ENCODE data around the gene QARS1.

DNA sequence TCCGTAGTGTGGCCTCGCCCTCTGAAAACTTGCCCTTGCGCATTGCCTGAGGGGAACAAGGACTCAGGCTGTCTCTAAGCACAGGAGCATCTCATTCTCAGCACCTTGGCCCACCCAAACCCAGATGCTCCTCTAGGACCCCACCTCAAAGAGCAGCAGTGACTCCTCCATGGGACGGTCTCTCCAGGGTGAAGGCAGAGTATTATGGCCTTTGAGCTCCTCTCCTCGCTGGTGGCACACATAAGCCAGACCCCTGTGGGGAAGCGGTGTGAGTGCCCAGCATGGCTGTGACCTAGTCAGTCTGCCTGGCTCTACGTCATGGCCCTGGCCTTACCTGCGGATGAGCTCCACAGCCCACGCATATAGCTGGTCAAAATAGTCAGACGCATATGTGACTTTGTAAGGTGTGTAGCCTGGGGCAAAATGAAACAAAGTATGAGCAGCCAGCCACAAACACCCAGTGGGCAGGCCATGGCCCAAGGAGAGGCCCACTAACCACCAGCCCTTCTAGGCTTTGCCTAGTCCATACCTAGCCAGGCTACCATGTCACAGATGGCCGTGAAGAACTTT lies 4.4 kb downstream of the QARS1 start:
- TF ChIP-seq, protein P1, sequence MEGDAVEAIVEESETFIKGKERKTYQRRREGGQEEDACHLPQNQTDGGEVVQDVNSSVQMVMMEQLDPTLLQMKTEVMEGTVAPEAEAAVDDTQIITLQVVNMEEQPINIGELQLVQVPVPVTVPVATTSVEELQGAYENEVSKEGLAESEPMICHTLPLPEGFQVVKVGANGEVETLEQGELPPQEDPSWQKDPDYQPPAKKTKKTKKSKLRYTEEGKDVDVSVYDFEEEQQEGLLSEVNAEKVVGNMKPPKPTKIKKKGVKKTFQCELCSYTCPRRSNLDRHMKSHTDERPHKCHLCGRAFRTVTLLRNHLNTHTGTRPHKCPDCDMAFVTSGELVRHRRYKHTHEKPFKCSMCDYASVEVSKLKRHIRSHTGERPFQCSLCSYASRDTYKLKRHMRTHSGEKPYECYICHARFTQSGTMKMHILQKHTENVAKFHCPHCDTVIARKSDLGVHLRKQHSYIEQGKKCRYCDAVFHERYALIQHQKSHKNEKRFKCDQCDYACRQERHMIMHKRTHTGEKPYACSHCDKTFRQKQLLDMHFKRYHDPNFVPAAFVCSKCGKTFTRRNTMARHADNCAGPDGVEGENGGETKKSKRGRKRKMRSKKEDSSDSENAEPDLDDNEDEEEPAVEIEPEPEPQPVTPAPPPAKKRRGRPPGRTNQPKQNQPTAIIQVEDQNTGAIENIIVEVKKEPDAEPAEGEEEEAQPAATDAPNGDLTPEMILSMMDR (conservative IDR thresholded peaks at IDR 0.05; ENCODE audit: low read depth, low read length): no peak
- no peak for TF ChIP-seq EZH2 (IDR thresholded peaks at IDR 0.05; ENCODE audit: borderline replicate concordance, low read depth, low read length, poor library complexity, severe bottlenecking)

All from A673 (cell line).